ENCODE measurements around the gene ALDH1B1. TPM values are rescaled to one million over a fixed set of nuclear protein-coding genes. Genes with fewer than 3 reads are reported as not detected.

Gene ALDH1B1
- total RNA-seq, 2 experiments from 2014 or later = 0.19 to 0.20 TPM

- Histone ChIP-seq H3K4me3 (ENCODE audit: low read length) (no peak overlapping the region), H3K27ac (ENCODE audit: low read depth in 1 of 2, low read length in 2 of 2) (no peak overlapping the region), H3K4me1 (ENCODE audit: insufficient read depth, low read length) (no peaks in the 10 kb centered on the region), H3K9me3 (ENCODE audit: control insufficient read depth in 1 of 2, insufficient read depth in 1 of 2, low read length in 2 of 2) (no peaks in the 10 kb centered on the region), H3K27me3 (ENCODE audit: control insufficient read depth in 1 of 2, insufficient read depth in 2 of 2, low read length in 2 of 2) (no peaks in the 10 kb centered on the region), H3K36me3 (ENCODE audit: insufficient read depth, low read length) (no peaks in the 10 kb centered on the region)
- POLR2A ChIA-PET = no interaction called here
- intact Hi-C loops (cut with DNase I, micrococcal nuclease) = no loop called here
- no peak overlapping the region for H3K27ac Mint-ChIP-seq
- no peak for DNase-seq
- CTCF ChIA-PET = no interaction called here
- ATAC-seq (ENCODE audit: poor library complexity) = no peak
- H3K4me1 Mint-ChIP-seq (ENCODE audit: low read depth) = peaks cover 5% of the 10 kb centered on the region
- H3K9me3 Mint-ChIP-seq = no peaks in the 10 kb centered on the region
- no peaks in the 10 kb centered on the region for H3K36me3 Mint-ChIP-seq (ENCODE audit: low read depth)
- no peak overlapping the region for H3K4me3 Mint-ChIP-seq
- TF ChIP-seq CTCF (IDR thresholded peaks at IDR 0.05) = no peak
- H3K27me3 Mint-ChIP-seq = peaks cover 25% of the 10 kb centered on the region
Observed at GRCh38 chr9:38367898-38368297, 24.6 kb upstream of the ALDH1B1 start.

GRCh38 chr9:38368731-38369130, 23.8 kb upstream of the ALDH1B1 start:
- Histone ChIP-seq H3K36me3 (ENCODE audit: insufficient read depth, low read length) (no peaks in the 10 kb centered on the region), H3K27ac (ENCODE audit: low read depth in 1 of 2, low read length in 2 of 2) (no peak overlapping the region), H3K4me3 (ENCODE audit: low read length) (no peak overlapping the region), H3K9me3 (ENCODE audit: control insufficient read depth in 1 of 2, insufficient read depth in 1 of 2, low read length in 2 of 2) (no peaks in the 10 kb centered on the region), H3K27me3 (ENCODE audit: control insufficient read depth in 1 of 2, insufficient read depth in 2 of 2, low read length in 2 of 2) (no peaks in the 10 kb centered on the region), H3K4me1 (ENCODE audit: insufficient read depth, low read length) (no peaks in the 10 kb centered on the region)
- Mint-ChIP-seq H3K36me3 (ENCODE audit: low read depth) (no peaks in the 10 kb centered on the region), H3K4me3 (no peak overlapping the region), H3K9me3 (no peaks in the 10 kb centered on the region), H3K27me3 (peaks cover 21% of the 10 kb centered on the region), H3K27ac (no peak overlapping the region), H3K4me1 (ENCODE audit: low read depth) (no peaks in the 10 kb centered on the region)
- ATAC-seq (ENCODE audit: poor library complexity) (no peak), DNase-seq (no peak)
- ChIA-PET POLR2A (no interaction called here), CTCF (no interaction called here)
- no peak for TF ChIP-seq CTCF (IDR thresholded peaks at IDR 0.05)
- intact Hi-C loops (cut with DNase I, micrococcal nuclease) = no loop called here

DNA sequence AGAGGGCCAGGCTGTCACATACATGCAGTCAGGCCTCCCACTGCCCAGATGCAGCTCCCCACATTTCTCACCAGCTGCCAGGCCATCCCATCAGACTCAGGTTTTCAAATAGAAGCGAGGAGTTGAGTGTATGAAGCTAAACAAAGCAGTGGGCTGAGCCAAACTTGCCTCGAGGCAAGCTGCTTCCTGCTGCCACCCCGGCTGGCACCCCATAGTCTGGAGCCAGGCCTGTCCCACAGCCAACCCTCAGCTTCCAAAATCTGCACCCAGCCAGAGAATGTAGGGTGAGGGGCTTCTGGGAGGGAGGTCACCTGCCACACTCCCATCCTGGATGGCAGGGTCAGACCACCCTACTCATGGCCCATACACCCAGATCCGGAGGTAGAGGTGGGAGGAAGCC, 22.3 kb upstream of the ALDH1B1 start:
- intact Hi-C loops (cut with DNase I, micrococcal nuclease) = loop anchor here in 1 of 2 experiments (2.0 kb wide), 1 partner anchor 63 kb away; no protein-coding TSS in a partner anchor
- POLR2A ChIA-PET = no interaction called here
- CTCF ChIA-PET = no interaction called here
- DNase-seq (no peak), ATAC-seq (ENCODE audit: poor library complexity) (no peak)
- H3K36me3 ChIP-seq (ENCODE audit: insufficient read depth, low read length) = no peaks in the 10 kb centered on the region
- no peak overlapping the region for H3K4me3 Mint-ChIP-seq
- H3K27ac Mint-ChIP-seq = no peak overlapping the region
- H3K27me3 Mint-ChIP-seq = peaks cover 21% of the 10 kb centered on the region
- H3K4me3 ChIP-seq (ENCODE audit: low read length) = no peak overlapping the region
- H3K4me1 Mint-ChIP-seq (ENCODE audit: low read depth) = no peaks in the 10 kb centered on the region
- H3K4me1 ChIP-seq (ENCODE audit: insufficient read depth, low read length) = no peaks in the 10 kb centered on the region
- H3K27me3 ChIP-seq (ENCODE audit: control insufficient read depth in 1 of 2, insufficient read depth in 2 of 2, low read length in 2 of 2) = no peaks in the 10 kb centered on the region
- H3K27ac ChIP-seq (ENCODE audit: low read depth in 1 of 2, low read length in 2 of 2) = no peak overlapping the region
- no peaks in the 10 kb centered on the region for H3K9me3 ChIP-seq (ENCODE audit: control insufficient read depth in 1 of 2, insufficient read depth in 1 of 2, low read length in 2 of 2)
- no peaks in the 10 kb centered on the region for H3K36me3 Mint-ChIP-seq (ENCODE audit: low read depth)
- H3K9me3 Mint-ChIP-seq = no peaks in the 10 kb centered on the region
- TF ChIP-seq CTCF (IDR thresholded peaks at IDR 0.05) = no peak

Measured in CD4-positive, alpha-beta T cell (primary cell).